Endothelial cell (in vitro differentiated cells): ENCODE data around the gene CFAP52. TPM values are rescaled to one million over a fixed set of nuclear protein-coding genes. Genes with fewer than 3 reads are reported as not detected.
"Not testable (repeated sequence)": the region's sequence is repeated elsewhere in the genome, so short reads cannot be mapped to it uniquely, and the experiment has no call there.

Source experiments
- DNase-seq: peaks from one replicate; pipeline ENCODE4 v3.0.0; 2021; ENCODE audit warnings: low spot score
- H3K27ac Mint-ChIP-seq: one replicate; pipeline ENCODE4 v1.8.0; 2021; ENCODE audit warnings: mixed read lengths, inconsistent platforms; ENCODE audit not compliant: unreplicated experiment
- H3K27me3 Mint-ChIP-seq: one replicate; pipeline ENCODE4 v1.8.0; 2021; ENCODE audit warnings: mild to moderate bottlenecking, moderate library complexity, mixed read lengths, inconsistent platforms; ENCODE audit not compliant: unreplicated experiment
- H3K36me3 Mint-ChIP-seq: one replicate; pipeline ENCODE4 v1.8.0; 2021; ENCODE audit warnings: mild to moderate bottlenecking, low read depth, mixed read lengths, inconsistent platforms; ENCODE audit not compliant: unreplicated experiment
- H3K4me1 Mint-ChIP-seq: one replicate; pipeline ENCODE4 v1.8.0; 2021; ENCODE audit warnings: mild to moderate bottlenecking, mixed read lengths, inconsistent platforms; ENCODE audit not compliant: unreplicated experiment
- H3K4me3 Mint-ChIP-seq: one replicate; pipeline ENCODE4 v1.8.0; 2021; ENCODE audit warnings: mild to moderate bottlenecking, mixed read lengths, inconsistent platforms; ENCODE audit not compliant: unreplicated experiment
- H3K9me3 Mint-ChIP-seq: one replicate; pipeline ENCODE4 v1.8.0; 2021; ENCODE audit warnings: mixed read lengths, inconsistent platforms; ENCODE audit not compliant: unreplicated experiment
- CTCF ChIP-seq: fragments of 200-600 bp; sonication (generic); IDR thresholded peaks from one replicate; pipeline ENCODE4 v1.5.0; 2021; ENCODE audit warnings: antibody characterized with exemption; ENCODE audit not compliant: unreplicated experiment
- total RNA-seq: library from RNA; stranded (reverse); fragmentation: NEBNext Ultra II Directional; extraction: Animal tissue kit (Norgen Biotek cat#: 25700); gene quantifications from one replicate; pipeline ENCODE4 v1.2.1, GENCODE V29; 2021; ENCODE audit not compliant: unreplicated experiment

Gene CFAP52
- total RNA-seq, 1 donor from 2014 or later = not detected

GRCh38 chr17:9648521-9649110 lies 72.2 kb downstream of the CFAP52 start:
- no peaks in the 10 kb centered on the region for H3K36me3 Mint-ChIP-seq
- no peak overlapping the region for H3K27ac Mint-ChIP-seq
- no peaks in the 10 kb centered on the region for H3K9me3 Mint-ChIP-seq
- H3K4me3 Mint-ChIP-seq = no peak overlapping the region
- peaks cover 9% of the 10 kb centered on the region for H3K4me1 Mint-ChIP-seq
- H3K27me3 Mint-ChIP-seq = peaks cover 6% of the 10 kb centered on the region
- no peak for DNase-seq
- TF ChIP-seq CTCF = no peak

- H3K9me3 Mint-ChIP-seq = no peaks in the 10 kb centered on the region
- H3K36me3 Mint-ChIP-seq = no peaks in the 10 kb centered on the region
- no peak overlapping the region for H3K4me3 Mint-ChIP-seq
- no peak overlapping the region for H3K27ac Mint-ChIP-seq
- no peaks in the 10 kb centered on the region for H3K4me1 Mint-ChIP-seq
- DNase-seq = no peak
- TF ChIP-seq CTCF = no peak
- H3K27me3 Mint-ChIP-seq = peaks cover 2% of the 10 kb centered on the region
Observed at GRCh38 chr17:9658593-9659211, 82.3 kb downstream of the CFAP52 start.

- Mint-ChIP-seq H3K27me3 (no peaks in the 10 kb centered on the region), H3K4me1 (peaks cover under 1% of the 10 kb centered on the region), H3K9me3 (no peaks in the 10 kb centered on the region), H3K27ac (no peak overlapping the region), H3K4me3 (no peak overlapping the region), H3K36me3 (peaks cover 9% of the 10 kb centered on the region)
- no peak for TF ChIP-seq CTCF
- DNase-seq = no peak
Observed at GRCh38 chr17:9661027-9661426, 84.6 kb downstream of the CFAP52 start.

GRCh38 chr17:9663511-9663910 lies 87.1 kb downstream of the CFAP52 start:
- not testable (repeated sequence) for H3K36me3 Mint-ChIP-seq, H3K4me1 Mint-ChIP-seq, H3K4me3 Mint-ChIP-seq, H3K27ac Mint-ChIP-seq, H3K9me3 Mint-ChIP-seq, DNase-seq, H3K27me3 Mint-ChIP-seq

GRCh38 chr17:9666461-9667050 lies 90.1 kb downstream of the CFAP52 start:
- no peak for DNase-seq
- H3K4me1 Mint-ChIP-seq = peaks cover 15% of the 10 kb centered on the region
- no peak for TF ChIP-seq CTCF
- peak overlapping the region; percentile 3 for H3K27ac Mint-ChIP-seq
- H3K4me3 Mint-ChIP-seq = peak overlapping the region; percentile 40
- H3K36me3 Mint-ChIP-seq = peaks cover 9% of the 10 kb centered on the region
- H3K27me3 Mint-ChIP-seq = peaks cover 3% of the 10 kb centered on the region
- H3K9me3 Mint-ChIP-seq = no peaks in the 10 kb centered on the region
